Vagina (tissue), 2 donors: Measurements from ENCODE around the gene IGFBP2.

Experiments
- POLR2A ChIP-seq, 2 donors: fragments of 450-650 bp; IDR thresholded peaks; one replicate each; pipeline ENCODE4 v1.6.1; 2017; ENCODE audit warnings: antibody characterized with exemption in 2 of 2, mild to moderate bottlenecking in 2 of 2, moderate library complexity in 2 of 2
- POLR2AphosphoS5 ChIP-seq, 2 donors: sonication (generic); formaldehyde crosslinking; IDR thresholded peaks; one replicate each; pipeline ENCODE4 v1.9.0; 2017; ENCODE audit warnings: antibody characterized with exemption in 2 of 2, mild to moderate bottlenecking in 2 of 2, low read depth in 1 of 2; ENCODE audit not compliant: insufficient read depth in 1 of 2

GRCh38 chr2:216629784-216630183 is 3.4 kb upstream of the IGFBP2 start:
- TF ChIP-seq POLR2A (IDR thresholded peaks at IDR 0.05) (no peak), POLR2AphosphoS5 (IDR thresholded peaks at IDR 0.05; ENCODE audit: insufficient read depth in 1 of 2, low read depth in 1 of 2) (no peak)
